ENCODE data around the gene CNKSR3. TPM values are rescaled to one million over a fixed set of nuclear protein-coding genes. Genes with fewer than 3 reads are reported as not detected.

CNKSR3 gene
- polyA plus RNA-seq, 2 donors: 12.0 to 12.9 TPM

DNA sequence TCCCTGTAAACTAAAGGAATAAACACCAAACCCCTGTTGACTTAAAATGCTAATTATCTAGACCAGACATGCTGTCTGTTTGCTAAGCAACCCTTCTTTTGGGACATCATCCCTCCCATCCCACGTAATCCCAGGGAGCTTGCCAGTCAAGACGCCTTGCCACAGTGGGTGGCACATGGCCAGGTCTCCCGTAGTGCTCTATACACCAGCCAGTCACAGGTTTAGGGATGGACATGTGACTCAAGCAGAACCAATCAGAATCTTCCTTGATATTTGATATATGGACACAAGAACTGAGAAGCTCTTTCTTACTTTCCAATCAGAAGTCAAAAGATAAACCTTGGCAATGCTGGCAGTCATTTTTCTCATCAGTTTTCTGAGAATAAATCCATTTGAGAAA lies 60.0 kb downstream of the CNKSR3 start:
- Histone ChIP-seq H3K4me3 (ENCODE audit: low read depth in 1 of 2, low read length in 2 of 2) (no peak overlapping the region), H3K36me3 (ENCODE audit: control insufficient read depth in 2 of 2, insufficient read depth in 2 of 2, low read length in 1 of 2) (peaks cover 0 to 3% of the 10 kb centered on the region in 2 donors), H3K4me1 (ENCODE audit: control insufficient read depth in 2 of 2, insufficient read depth in 2 of 2, low read length in 1 of 2) (peaks cover 0 to 4% of the 10 kb centered on the region in 2 donors), H3K27ac (ENCODE audit: low read depth in 2 of 2, low read length in 1 of 2) (no peak overlapping the region), H3K9me3 (ENCODE audit: control insufficient read depth in 2 of 2, insufficient read depth in 1 of 2, low read depth in 1 of 2, low read length in 1 of 2) (no peaks in the 10 kb centered on the region), H3K27me3 (ENCODE audit: control insufficient read depth in 1 of 2, insufficient read depth in 2 of 2, low read length in 2 of 2) (no peaks in the 10 kb centered on the region)
- 62 to 84% methylated on average over 3 of the region's 3 CpGs for WGBS, 2 donors

DNA sequence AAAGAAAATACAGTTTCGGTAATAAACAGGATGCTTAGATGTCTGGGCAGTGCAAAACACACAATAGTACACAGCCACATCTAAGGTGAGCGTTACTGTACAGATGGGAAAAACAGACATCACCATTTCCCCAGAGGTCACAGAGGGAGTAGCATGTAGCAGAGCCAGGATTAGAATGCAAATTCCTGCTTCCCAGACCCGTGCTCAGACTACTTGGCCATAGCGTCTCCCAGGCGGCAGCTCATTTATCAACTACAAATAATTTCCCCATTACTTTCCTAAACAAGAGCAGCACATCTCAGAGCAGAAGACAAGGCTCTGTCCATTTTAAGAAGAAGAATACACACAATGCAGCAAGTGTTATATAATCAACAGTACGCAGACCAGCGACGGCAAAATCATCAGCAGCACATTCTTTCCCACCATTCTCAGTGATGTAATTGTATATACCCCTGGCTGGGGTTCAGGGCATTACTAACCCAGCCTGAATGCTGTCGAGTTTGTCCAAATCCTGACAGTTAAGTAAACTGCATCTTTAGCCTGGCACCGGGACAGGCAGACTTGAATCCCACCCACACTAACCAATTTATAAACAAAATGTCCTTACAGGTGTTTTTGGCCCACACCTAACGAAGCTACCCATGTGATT lies 61.9 kb downstream of the CNKSR3 start:
- WGBS, 2 donors: 37 to 46% methylated on average over 11 of the region's 11 CpGs
- Histone ChIP-seq H3K4me1 (ENCODE audit: control insufficient read depth in 2 of 2, insufficient read depth in 2 of 2, low read length in 1 of 2) (peaks cover 0 to 4% of the 10 kb centered on the region in 2 donors), H3K27ac (ENCODE audit: low read depth in 2 of 2, low read length in 1 of 2) (peak overlapping the region; percentile 1 to 15), H3K9me3 (ENCODE audit: control insufficient read depth in 2 of 2, insufficient read depth in 1 of 2, low read depth in 1 of 2, low read length in 1 of 2) (no peaks in the 10 kb centered on the region), H3K36me3 (ENCODE audit: control insufficient read depth in 2 of 2, insufficient read depth in 2 of 2, low read length in 1 of 2) (peaks cover 0 to 3% of the 10 kb centered on the region in 2 donors), H3K4me3 (ENCODE audit: low read depth in 1 of 2, low read length in 2 of 2) (no peak overlapping the region), H3K27me3 (ENCODE audit: control insufficient read depth in 1 of 2, insufficient read depth in 2 of 2, low read length in 2 of 2) (no peaks in the 10 kb centered on the region)

DNA sequence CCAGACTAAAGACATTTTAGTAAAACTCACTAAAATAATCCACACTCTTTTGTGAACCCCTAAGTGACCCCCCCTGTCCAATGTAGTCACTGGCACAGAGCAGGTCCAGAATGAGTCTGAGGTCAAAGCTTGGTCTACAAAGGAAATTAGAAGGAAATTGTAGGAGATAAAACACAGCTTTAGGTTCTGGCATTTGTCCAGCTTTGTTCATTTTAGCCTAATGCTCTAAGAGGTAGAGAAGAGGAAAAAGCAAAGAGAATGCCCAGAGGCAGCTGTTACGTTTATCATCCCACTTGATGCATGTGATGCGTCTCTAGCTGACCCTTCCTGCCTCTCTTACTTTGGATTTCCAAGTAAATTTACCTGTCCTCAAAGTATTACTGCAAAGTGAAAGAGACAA lies 62.5 kb downstream of the CNKSR3 start:
- 51 to 54% methylated on average over 2 of the region's 2 CpGs for WGBS, 2 donors
- peaks cover 0 to 4% of the 10 kb centered on the region in 2 donors for H3K4me1 ChIP-seq (ENCODE audit: control insufficient read depth in 2 of 2, insufficient read depth in 2 of 2, low read length in 1 of 2)
- H3K27ac ChIP-seq (ENCODE audit: low read depth in 2 of 2, low read length in 1 of 2): no peak overlapping the region
- no peaks in the 10 kb centered on the region for H3K9me3 ChIP-seq (ENCODE audit: control insufficient read depth in 2 of 2, insufficient read depth in 1 of 2, low read depth in 1 of 2, low read length in 1 of 2)
- H3K36me3 ChIP-seq (ENCODE audit: control insufficient read depth in 2 of 2, insufficient read depth in 2 of 2, low read length in 1 of 2): peaks cover 0 to 3% of the 10 kb centered on the region in 2 donors
- no peak overlapping the region for H3K4me3 ChIP-seq (ENCODE audit: low read depth in 1 of 2, low read length in 2 of 2)
- H3K27me3 ChIP-seq (ENCODE audit: control insufficient read depth in 1 of 2, insufficient read depth in 2 of 2, low read length in 2 of 2): no peaks in the 10 kb centered on the region

DNA sequence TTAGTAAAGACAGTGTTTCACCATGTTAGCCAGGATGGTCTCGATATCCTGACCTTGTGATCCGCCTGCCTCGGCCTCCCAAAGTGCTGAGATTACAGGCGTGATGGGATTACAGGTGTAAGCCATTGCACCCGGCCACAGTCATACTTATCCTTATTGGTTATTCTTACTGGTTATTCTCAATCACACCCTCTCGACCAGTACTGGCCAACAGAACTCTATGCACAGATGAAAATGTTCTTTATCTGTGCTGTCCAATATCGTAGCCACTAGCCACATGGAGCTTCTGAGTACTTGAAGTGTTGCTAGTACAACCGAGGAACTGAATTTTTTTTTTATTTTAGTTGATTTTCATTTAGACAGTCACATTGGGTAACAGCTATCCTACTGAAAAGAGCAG lies 63.5 kb downstream of the CNKSR3 start:
- no peak overlapping the region for H3K27ac ChIP-seq (ENCODE audit: low read depth in 2 of 2, low read length in 1 of 2)
- no peak overlapping the region for H3K4me3 ChIP-seq (ENCODE audit: low read depth in 1 of 2, low read length in 2 of 2)
- peaks cover 0 to 3% of the 10 kb centered on the region in 2 donors for H3K36me3 ChIP-seq (ENCODE audit: control insufficient read depth in 2 of 2, insufficient read depth in 2 of 2, low read length in 1 of 2)
- no peaks in the 10 kb centered on the region for H3K9me3 ChIP-seq (ENCODE audit: control insufficient read depth in 2 of 2, insufficient read depth in 1 of 2, low read depth in 1 of 2, low read length in 1 of 2)
- 94 to 99% methylated on average over 8 of the region's 8 CpGs for WGBS, 2 donors
- no peaks in the 10 kb centered on the region for H3K27me3 ChIP-seq (ENCODE audit: control insufficient read depth in 1 of 2, insufficient read depth in 2 of 2, low read length in 2 of 2)
- H3K4me1 ChIP-seq (ENCODE audit: control insufficient read depth in 2 of 2, insufficient read depth in 2 of 2, low read length in 1 of 2): peaks cover 0 to 4% of the 10 kb centered on the region in 2 donors

DNA sequence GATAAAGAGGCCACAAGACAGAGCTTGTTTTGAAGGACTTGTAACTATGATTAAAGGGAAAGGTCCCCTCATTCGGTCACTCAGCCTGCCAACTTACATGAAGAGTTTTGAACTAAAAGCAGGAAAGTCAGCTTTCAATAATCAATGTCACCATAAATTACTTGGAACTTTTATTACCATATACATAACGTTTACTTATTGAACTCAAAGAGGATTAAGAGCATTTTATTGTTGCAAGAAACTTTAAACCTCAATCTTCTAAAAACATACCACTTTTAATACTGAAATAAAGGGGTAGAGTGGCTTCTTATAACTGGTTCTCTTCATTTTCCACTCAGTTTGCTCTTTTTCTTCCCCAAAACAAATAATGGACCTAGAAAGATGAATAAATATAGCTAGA lies 65.1 kb downstream of the CNKSR3 start:
- no peaks in the 10 kb centered on the region for H3K9me3 ChIP-seq (ENCODE audit: control insufficient read depth in 2 of 2, insufficient read depth in 1 of 2, low read depth in 1 of 2, low read length in 1 of 2)
- no peaks in the 10 kb centered on the region for H3K27me3 ChIP-seq (ENCODE audit: control insufficient read depth in 1 of 2, insufficient read depth in 2 of 2, low read length in 2 of 2)
- no peak overlapping the region for H3K27ac ChIP-seq (ENCODE audit: low read depth in 2 of 2, low read length in 1 of 2)
- no peak overlapping the region for H3K4me3 ChIP-seq (ENCODE audit: low read depth in 1 of 2, low read length in 2 of 2)
- H3K4me1 ChIP-seq (ENCODE audit: control insufficient read depth in 2 of 2, insufficient read depth in 2 of 2, low read length in 1 of 2): no peaks in the 10 kb centered on the region
- no peaks in the 10 kb centered on the region for H3K36me3 ChIP-seq (ENCODE audit: control insufficient read depth in 2 of 2, insufficient read depth in 2 of 2, low read length in 1 of 2)
- WGBS, 2 donors: 46 to 51% methylated on average over 2 of the region's 2 CpGs

DNA sequence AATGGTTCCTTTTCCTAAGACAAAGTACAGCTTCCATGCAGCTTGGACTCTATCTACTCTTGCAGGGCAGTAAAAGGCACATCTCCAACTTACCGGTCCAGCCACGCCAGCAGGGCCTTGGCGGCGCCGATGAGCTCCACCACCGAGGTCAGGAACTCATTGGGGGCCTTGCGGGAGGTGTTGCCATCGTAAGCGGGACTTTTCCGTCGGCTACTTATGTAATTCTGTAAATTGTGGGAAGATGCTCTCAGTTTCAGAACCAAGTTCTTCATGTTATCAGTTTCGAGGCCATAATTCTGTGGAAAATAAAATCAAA lies 68.5 kb downstream of the CNKSR3 start:
- H3K4me3 ChIP-seq (ENCODE audit: low read depth in 1 of 2, low read length in 2 of 2): no peak overlapping the region
- H3K27me3 ChIP-seq (ENCODE audit: control insufficient read depth in 1 of 2, insufficient read depth in 2 of 2, low read length in 2 of 2): no peaks in the 10 kb centered on the region
- WGBS, 2 donors: 88 to 95% methylated on average over 12 of the region's 12 CpGs
- no peaks in the 10 kb centered on the region for H3K36me3 ChIP-seq (ENCODE audit: control insufficient read depth in 2 of 2, insufficient read depth in 2 of 2, low read length in 1 of 2)
- H3K4me1 ChIP-seq (ENCODE audit: control insufficient read depth in 2 of 2, insufficient read depth in 2 of 2, low read length in 1 of 2): peaks cover 0 to 2% of the 10 kb centered on the region in 2 donors
- no peak overlapping the region for H3K27ac ChIP-seq (ENCODE audit: low read depth in 2 of 2, low read length in 1 of 2)
- H3K9me3 ChIP-seq (ENCODE audit: control insufficient read depth in 2 of 2, insufficient read depth in 1 of 2, low read depth in 1 of 2, low read length in 1 of 2): no peaks in the 10 kb centered on the region

DNA sequence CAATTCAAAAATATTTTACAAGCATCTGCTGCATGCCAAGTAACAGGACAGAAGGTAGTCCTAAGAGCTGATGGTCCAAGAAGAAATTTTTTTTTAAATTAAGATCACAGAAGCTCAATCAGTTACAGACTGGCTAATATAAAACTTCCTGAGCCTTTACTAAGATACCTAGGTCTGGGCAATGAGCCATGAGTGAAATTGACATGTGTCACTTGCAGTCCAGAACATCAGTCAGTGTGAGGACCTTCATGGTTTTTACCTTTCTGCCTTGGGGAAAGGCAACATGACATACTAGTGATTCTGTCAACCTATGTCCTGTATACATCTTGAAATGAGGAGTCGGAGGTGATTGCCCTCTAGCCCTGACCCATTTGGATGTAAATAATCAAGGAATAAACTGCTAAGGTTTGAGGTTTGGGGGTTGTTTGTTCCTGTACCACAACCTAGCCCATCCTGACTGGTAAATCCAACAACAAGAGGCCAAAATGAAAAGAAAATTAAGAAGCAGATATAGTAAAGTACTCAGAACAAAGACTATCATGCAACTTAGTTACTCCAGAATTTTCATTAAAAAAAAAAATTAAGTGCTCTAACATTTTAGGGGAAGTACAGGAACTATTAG lies 70.0 kb downstream of the CNKSR3 start:
- Histone ChIP-seq H3K36me3 (ENCODE audit: control insufficient read depth in 2 of 2, insufficient read depth in 2 of 2, low read length in 1 of 2) (peaks cover 0 to 4% of the 10 kb centered on the region in 2 donors), H3K27me3 (ENCODE audit: control insufficient read depth in 1 of 2, insufficient read depth in 2 of 2, low read length in 2 of 2) (no peaks in the 10 kb centered on the region), H3K4me1 (ENCODE audit: control insufficient read depth in 2 of 2, insufficient read depth in 2 of 2, low read length in 1 of 2) (peaks cover 0 to 6% of the 10 kb centered on the region in 2 donors), H3K27ac (ENCODE audit: low read depth in 2 of 2, low read length in 1 of 2) (no peak overlapping the region), H3K9me3 (ENCODE audit: control insufficient read depth in 2 of 2, insufficient read depth in 1 of 2, low read depth in 1 of 2, low read length in 1 of 2) (peaks cover 0 to 3% of the 10 kb centered on the region in 2 donors), H3K4me3 (ENCODE audit: low read depth in 1 of 2, low read length in 2 of 2) (no peak overlapping the region)
- WGBS, 2 donors: 95 to 100% methylated on average over 1 of the region's 1 CpG

DNA sequence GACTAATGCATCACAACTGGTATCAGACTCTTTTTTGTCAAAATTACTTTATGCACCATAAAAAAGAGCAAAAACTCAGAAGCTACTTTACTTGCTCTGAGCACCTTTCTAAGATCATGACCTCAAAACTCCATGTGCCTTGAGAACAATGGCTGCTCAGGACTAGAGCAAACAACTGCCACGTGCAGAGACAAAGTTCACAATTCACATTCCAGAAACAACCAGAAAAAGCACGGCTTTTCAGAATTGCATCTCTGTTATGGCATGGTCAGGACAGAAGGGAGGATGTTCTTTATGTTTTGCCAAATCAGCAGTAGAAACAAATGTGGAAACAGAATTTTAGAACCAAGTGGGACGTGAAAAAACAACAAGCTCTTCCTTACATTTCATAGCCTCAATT lies 70.5 kb downstream of the CNKSR3 start:
- H3K4me3 ChIP-seq (ENCODE audit: low read depth in 1 of 2, low read length in 2 of 2): no peak overlapping the region
- no peaks in the 10 kb centered on the region for H3K27me3 ChIP-seq (ENCODE audit: control insufficient read depth in 1 of 2, insufficient read depth in 2 of 2, low read length in 2 of 2)
- peaks cover 0 to 6% of the 10 kb centered on the region in 2 donors for H3K4me1 ChIP-seq (ENCODE audit: control insufficient read depth in 2 of 2, insufficient read depth in 2 of 2, low read length in 1 of 2)
- H3K9me3 ChIP-seq (ENCODE audit: control insufficient read depth in 2 of 2, insufficient read depth in 1 of 2, low read depth in 1 of 2, low read length in 1 of 2): peaks cover 0 to 3% of the 10 kb centered on the region in 2 donors
- no peak overlapping the region for H3K27ac ChIP-seq (ENCODE audit: low read depth in 2 of 2, low read length in 1 of 2)
- 61 to 68% methylated on average over 3 of the region's 3 CpGs for WGBS, 2 donors
- H3K36me3 ChIP-seq (ENCODE audit: control insufficient read depth in 2 of 2, insufficient read depth in 2 of 2, low read length in 1 of 2): peaks cover 0 to 9% of the 10 kb centered on the region in 2 donors

DNA sequence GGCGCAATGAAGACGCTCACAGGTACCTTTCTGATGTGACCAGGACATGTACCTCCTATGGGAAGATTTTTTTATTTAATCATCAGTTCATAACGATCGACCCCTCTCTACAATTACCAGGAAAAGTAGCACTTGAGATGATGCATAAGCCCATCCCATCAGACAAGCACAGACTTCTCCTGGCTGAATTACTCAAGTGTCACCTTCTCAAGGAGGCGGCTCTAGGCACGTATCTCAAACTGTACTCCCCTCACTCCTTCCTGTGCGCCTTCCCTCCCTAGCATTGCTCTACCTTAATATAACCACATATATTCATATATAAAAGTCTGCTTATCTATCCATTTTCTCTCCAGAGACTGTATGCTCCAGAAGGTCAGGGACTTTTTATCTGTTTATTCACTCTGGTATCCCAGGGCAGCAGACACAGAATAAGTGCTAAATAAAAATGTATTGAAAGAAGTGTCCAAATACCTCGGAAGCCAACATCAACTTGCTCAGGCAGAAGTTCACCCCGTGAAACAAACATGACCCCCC lies 71.5 kb downstream of the CNKSR3 start:
- 74 to 81% methylated on average over 9 of the region's 9 CpGs for WGBS, 2 donors
- Histone ChIP-seq H3K27ac (ENCODE audit: low read depth in 2 of 2, low read length in 1 of 2) (no peak overlapping the region), H3K4me3 (ENCODE audit: low read depth in 1 of 2, low read length in 2 of 2) (no peak overlapping the region), H3K4me1 (ENCODE audit: control insufficient read depth in 2 of 2, insufficient read depth in 2 of 2, low read length in 1 of 2) (peaks cover 0 to 6% of the 10 kb centered on the region in 2 donors), H3K9me3 (ENCODE audit: control insufficient read depth in 2 of 2, insufficient read depth in 1 of 2, low read depth in 1 of 2, low read length in 1 of 2) (peaks cover 0 to 3% of the 10 kb centered on the region in 2 donors), H3K27me3 (ENCODE audit: control insufficient read depth in 1 of 2, insufficient read depth in 2 of 2, low read length in 2 of 2) (no peaks in the 10 kb centered on the region), H3K36me3 (ENCODE audit: control insufficient read depth in 2 of 2, insufficient read depth in 2 of 2, low read length in 1 of 2) (peaks cover 0 to 10% of the 10 kb centered on the region in 2 donors)
